NCI-H226 (cell line): ENCODE results near the gene SAT2.
"Not testable (repeated sequence)": the region's sequence is repeated elsewhere in the genome, so short reads cannot be mapped to it uniquely, and the experiment has no call there.

Experiments used
- DNase-seq: peaks from one replicate; pipeline ENCODE4 v3.0.0-alpha.2; 2015

SAT2 gene

DNA sequence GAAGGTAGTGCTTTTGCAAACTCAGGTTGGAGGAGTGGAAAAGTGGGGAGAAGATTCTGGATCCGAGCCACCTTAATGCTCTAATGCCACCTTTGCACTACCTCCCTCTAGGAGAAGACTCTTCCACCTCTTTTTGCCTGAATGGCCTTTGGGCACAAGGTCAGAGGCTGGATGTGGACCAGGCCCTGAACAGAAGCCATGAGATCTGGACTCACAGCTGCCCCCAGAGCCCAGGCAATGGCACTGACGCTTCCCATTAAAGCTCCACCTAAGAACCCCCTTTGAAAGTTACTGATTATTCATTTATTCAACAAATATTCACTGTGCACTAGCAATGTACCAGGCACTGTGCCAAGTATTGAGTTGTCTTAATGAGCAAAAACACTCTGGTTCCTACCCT lies 5.5 kb upstream of the SAT2 start:
- no peak for DNase-seq

DNA sequence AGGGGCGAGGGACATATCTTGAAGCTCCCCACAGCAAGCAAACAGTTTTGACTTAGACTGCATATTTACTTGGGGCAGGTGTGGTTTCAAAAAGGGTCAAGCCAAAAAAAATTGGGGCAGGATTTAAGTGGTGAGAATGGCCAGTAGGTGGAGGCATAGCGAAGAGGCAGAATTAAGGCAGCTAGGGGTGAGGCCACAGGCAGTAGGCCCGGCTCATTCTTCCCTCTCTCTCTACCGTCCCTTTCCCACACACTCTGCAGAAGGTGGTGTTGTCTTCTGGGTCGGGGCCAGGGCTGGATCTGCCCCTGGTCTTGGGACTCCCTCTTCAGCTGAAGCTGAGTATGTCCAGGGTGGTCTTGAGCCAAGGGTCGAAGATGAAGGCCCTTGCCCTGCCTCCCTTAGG lies 4.9 kb upstream of the SAT2 start:
- DNase-seq: peak; percentile 38

DNA sequence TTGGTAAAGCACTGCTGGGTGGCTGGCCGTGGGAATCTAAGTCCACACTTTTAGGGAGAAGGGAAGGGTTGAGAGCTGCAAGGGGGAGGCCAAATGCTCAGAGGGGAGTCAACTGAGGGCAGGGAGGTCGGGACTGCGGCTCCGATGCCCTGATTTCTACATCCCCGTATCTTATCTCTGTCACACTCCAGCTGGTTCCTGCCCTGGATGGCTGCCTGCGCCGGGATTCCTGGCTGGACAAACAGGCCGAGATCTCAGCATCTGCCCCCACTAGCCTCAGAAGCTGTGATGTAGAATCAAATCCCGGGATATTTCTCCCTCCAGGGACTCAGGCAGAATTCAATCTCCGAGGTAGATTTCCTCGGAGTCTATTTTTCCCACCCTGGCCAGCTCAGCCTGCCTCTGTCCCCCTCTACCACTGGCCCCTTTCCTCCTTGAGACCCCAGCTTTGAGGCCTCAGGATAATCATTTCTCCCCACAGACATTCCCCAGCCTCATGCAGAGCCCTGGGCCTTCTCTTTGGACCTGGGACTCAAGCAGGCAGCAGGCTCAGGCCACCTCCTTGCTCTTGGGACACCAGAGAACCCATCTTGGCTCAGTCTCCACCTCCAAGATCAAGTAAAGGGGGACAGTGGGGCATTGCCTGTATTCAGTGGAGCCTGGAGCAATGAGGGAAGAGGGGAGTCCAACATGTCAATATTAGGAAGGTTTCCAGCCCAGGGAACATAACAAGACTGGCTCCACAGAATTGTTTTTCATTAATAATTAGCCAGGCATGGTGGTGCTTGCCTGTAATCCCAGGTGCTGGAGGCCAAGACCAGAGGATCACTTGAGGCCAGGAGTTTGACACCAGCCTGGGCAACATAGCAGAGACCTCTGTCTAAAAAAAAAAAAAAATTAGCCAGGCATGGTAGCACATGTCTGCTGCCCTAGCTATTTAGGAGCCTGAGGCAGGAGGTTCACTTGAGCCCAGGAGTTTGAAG lies 4.1 kb upstream of the SAT2 start:
- DNase-seq: no peak

DNA sequence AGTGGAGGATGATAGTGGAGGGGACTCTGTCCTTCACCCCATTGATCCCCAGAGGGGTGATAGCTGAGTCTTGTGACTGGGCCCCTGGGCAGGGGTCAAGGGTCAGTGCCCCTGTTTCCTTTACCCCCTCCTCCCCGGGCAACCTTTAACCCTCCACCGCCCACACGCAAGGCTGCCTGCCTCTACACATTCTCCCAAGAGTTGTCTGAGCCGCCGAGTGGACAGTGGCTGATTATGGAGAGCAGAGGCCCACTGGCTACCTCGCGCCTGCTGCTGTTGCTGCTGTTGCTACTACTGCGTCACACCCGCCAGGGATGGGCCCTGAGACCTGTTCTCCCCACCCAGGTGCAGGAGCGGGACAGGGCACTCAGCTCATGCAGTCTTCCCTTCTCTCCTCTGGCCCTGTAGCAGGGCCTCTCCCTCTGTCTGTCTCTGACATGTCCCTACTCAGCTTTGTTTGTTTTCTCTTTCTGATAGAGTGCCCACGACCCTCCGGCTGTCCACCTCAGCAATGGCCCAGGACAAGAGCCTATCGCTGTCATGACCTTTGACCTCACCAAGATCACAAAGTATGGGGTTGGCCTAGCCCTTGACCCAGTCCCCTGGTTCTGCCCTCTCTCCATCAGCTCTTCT lies 2.4 kb upstream of the SAT2 start, which contains the start of gene SHBG:
TSS of gene SHBG (plus strand) at position 197 of the 633 bp plus-strand sequence. CDS start at position 235, 38 bp downstream.
- no peak for DNase-seq

DNA sequence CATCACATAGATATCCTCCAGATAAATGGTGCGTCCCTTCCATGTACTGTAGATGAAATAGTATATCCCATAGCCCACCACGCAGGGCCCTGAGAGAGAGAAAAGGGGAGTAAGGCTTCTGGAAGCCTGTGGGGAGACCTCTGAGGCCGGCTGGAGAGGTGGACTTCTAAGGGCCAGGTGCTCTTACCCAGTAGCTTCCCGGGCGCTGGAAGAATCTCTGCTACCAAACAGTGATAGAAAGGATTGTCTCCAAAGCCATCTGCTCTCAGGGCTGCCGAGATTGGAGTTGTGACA lies 718 bp downstream of the SAT2 start:
- DNase-seq: no peak

DNA sequence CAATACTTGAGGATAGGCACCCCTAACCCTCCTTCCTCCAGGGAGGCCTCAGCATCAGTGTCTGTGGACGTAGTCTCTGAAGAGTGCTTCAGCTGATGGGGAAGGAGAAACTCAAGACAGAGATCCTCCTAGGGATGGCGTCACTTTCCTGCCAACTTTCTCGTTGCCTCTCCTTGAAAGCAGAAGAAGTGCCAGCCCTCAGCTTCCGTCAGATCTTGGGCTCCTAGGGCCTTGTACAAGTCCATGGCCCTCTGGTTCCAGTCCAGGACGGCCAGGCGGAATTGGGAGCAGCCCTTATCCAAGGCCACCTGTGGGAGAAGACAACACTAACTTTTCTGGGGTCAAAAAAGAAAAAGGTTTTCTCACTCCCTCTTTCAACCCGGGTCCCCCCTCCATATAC lies 1.3 kb downstream of the SAT2 start:
- no peak for DNase-seq

DNA sequence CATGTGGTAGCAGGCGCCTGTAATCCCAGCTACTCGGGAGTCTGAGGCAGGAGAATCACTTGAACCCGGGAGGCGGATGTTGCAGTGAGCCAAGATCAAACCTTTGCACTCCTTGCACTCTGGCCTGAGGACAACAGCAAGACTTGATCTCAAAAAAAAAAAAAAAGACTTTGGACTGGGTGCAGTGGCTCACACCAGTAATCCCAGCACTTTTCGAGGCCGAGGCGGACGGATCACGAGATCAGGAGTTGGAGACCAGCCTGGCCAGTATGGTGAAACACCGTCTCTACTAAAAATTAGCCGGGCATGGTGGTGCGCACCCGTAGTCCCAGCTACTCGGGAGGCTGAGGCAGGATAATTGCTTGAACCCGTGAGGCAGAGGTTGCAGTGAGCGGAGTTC lies 1.9 kb downstream of the SAT2 start:
- DNase-seq: not testable (repeated sequence)

DNA sequence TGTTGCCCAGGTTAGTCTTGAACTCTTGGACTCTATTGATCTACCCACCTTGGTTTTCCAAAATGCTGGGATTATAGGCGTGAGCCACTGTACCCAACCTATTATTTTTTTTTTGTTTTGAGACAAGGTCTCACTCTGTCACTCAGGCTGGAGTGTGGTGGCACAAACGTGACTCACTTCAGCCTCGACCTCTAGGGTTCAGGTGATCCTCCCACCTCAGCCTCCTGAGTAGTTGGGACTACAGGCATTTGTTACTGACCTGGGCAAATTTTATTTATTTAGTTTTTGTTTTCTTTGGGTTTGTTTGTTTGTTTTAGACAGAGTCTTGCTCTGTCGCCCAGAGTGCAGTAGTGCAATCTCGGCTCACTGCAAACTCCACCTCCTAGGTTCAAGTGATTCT lies 4.0 kb downstream of the SAT2 start:
- DNase-seq: no peak

DNA sequence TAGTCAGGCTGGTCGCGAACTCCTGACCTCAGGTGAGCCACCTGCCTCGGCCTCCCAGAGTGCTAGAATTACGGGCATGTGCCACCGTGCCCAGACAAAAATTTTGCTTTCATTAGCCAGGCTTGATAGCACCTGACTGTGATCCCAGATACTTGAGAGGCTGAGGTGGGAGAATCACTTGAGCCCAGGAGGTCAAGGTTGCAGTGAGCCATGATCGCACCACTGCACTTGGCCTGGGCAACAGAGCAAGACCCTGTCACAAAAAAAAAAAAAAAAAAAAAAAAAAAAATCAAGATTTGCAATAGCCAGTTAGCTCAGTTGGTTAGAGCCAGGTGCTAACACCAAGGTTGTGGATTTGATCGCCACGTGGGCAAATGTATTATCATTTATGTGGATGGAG lies 6.8 kb downstream of the SAT2 start:
- DNase-seq: no peak

DNA sequence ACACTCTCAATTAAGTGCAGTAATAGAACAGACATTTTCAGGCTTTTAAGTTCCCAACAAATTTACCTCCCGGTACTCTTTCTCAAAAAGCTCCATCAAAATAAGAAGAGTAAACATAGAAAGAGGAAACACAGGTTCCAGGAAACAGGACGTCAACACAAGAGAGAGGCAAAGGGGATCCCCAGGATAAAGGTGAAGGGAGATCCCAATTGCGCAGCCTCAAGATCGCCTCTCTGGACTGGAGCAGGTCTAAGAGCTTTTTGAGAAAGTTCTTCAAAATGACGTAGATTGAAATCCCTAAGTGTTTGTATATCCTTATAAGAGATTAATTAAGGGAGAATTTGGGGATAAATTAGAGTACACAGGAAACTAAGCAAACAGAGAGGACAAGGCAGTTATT lies 9.0 kb downstream of the SAT2 start:
- no peak for DNase-seq

DNA sequence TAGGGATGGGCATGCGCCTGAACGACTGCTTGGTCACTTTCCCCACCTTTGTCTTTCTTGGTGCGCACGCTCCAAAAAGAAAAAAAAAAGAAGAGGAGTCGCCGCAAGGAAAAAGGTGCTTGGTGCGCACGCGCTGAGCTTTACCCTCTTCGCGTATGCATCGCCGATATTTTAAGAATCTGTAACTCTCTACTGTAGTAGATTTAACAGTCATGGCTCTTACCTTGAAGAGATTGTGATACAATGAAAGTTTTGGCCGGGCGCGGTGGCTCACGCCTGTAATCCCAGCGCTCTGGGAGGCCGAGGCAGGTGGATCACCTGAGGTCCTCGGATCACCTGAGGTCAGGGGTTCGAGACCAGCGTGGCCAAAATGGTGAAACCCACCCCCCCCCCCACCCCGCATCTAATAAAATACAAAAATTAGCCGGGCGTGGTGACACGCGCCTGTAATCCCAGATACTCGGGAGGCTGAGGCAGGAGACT lies 12.3 kb downstream of the SAT2 start:
- no peak for DNase-seq

DNA sequence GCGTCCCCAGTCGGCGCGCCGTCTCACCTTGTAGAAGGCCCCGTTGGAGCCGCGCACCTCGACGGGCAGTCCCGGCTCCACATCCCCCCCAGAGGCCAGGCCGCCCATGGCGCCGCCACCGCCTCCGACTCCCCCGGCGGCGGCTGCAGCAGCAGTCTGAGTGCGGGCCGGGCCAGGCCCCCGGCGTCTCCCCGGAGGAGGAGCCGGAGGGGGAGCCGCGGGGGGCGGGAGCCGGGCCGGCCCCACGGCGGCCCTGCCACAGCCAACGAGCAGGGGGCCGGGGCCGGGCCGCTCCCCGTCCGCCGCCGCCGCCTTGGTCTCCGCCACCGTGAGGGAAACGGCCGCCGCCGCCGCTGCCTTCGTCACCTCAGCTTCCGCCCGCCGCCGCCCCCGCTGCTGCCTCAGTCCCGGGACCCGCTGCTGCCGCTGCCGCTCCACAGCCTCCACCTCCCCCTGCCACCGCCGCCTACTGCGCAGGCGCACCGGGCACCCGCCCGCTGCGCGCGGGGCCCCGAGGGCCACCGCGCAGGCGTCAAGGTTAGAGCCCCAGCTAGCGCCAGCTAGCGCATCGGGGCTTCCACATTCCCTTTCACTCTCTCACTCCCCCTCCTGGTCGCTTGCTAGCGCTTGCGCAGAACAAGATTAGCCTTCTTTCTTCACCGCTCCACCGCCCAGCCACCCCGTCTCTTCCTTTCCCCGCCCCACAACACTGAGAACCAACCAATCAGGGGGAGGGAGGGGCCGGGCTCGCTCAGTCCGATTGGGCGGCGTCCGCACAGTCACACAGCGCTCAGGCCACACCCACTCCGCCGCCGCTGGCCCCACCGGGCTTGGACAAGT lies 13.0 kb downstream of the SAT2 start, which contains the start of gene FXR2:
TSS of gene FXR2 (minus strand) at position 473 of the 840 bp plus-strand sequence. CDS start at position 108, 365 bp downstream.
- DNase-seq: peak; percentile 97

DNA sequence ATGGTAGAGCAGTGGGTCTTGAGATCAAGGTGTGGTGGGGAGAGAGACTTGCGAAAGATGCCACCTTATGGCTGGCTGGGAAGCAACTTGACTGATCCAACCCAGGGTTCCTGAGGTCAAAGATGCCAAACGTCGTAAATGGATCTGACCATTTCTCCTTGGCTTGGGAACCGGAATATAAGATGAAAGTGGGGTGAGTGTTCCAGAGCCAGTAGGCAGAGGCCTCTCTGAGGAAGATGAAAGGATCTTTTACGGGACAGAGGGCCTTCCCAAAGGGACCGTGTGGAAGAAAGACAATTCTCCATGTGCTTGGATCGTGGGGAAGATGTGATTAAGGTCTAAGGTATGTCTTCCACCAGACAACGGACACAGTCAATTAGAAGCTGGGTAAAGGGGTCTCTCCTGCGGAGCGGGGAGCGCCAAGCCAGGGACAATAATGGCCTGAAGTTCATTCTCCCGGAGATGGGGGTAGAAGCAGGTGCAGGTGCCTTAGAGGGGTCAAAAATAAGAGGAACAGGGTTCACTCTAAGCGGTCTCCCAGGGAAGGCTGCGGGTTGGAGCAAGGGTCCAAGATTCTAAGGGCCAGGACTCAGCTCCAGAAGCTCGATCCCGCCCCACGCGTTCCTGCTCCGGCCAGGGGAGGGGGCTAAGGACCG lies 13.7 kb downstream of the SAT2 start:
- DNase-seq: no peak

DNA sequence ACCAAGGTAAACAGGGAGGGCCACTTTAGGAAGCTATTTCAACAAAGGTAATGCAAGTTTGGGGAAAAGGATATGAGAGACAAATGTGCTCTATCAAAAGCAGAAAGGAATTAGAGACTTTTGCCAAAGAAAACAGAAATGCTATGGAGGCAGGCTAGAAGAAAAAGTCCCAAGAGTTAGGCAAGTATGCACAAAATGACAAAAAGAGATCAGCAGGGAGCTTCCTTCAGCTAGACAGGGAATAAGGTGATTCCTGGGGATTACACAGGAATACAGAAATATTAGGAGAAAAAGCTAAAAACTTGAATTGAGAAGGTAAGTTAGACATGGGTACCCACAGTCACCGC lies 15.4 kb downstream of the SAT2 start:
- DNase-seq: no peak

DNA sequence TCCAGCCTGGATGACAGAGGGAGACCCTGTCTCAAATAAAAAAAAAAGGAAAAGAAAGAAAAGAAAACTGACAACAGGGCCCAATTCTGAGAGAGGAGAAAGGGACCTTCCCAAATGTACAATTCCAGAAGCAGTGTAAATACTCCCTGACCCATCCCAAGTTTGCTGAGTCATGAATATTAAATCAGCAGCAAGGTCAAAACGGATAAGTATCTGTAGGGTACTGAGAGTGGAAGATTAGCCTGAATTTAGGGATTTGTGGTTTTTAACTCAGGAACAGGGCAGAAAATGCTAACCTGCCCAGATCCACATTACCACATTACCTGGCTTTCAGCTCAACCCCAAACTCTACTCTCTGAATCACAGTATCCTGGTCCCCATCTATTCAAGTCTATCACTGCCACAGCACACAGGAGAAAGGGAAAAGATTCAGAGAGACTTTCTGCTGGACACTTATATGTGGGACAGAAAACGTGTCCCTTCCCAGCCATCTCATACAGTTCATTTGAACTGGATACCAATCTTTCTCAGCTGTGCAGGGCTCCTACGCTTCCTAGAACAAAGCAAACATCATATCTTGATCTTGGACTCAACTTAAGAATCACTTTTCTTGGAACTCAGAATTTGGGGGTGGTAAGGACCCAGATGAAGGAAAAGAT lies 15.9 kb downstream of the SAT2 start:
- no peak for DNase-seq

DNA sequence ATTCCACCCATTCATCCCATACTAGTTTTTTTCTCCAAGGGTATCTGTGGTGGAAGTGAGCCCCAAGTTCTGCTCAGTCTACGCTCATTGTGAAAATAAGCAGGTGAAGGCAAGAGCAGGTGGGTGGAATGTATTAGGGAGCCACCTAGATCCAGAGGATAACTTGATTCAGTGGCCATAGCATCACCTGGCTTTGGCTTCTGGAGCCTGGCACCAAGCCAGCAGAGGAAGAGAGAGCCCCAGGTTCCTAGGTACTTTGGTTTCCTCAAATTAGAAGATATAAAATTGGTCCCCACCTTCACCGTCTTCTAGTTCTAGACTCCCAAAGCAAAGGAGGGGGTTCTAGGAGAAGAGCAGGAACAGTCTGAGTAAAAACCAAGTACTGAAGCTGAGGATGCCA lies 17.0 kb downstream of the SAT2 start:
- DNase-seq: no peak

DNA sequence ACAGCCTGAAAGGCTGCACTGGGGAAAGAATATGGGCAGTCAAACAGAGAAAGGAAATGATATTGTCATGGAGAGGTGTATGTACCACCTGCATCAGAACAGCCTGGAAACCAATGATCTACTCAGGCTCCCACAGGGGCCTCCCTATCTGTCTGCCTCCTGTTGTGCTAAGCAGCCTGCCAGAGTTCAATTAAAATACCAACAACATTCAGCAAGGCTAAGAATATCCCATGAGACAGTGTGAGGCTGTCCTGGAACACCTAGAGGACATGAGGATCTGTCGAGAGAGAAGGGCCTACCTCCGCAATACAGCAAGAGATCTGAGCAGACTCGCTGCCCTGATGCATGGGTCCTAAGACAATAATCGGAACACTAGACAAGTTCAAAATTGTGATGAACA lies 21.3 kb downstream of the SAT2 start:
- DNase-seq: no peak

DNA sequence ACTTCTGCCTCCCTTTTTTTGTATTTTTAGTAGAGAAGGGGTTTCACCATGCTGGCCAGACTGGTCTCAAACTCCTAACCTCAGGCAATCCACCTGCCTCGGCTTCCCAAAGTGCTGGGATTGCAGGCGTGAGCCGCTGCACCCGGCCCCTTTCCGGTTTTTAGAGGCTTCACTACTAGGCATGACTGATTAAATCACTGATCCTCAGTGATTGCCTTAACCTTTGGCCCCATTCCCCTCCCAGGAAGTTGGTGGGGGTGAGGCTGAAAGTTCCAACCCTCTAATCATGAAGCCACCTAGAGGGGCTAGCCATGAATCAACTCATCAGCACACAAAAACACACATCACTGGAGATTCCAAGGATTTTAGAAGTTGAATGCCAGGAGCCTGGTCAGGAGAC lies 30.1 kb downstream of the SAT2 start:
- DNase-seq: not testable (repeated sequence)

DNA sequence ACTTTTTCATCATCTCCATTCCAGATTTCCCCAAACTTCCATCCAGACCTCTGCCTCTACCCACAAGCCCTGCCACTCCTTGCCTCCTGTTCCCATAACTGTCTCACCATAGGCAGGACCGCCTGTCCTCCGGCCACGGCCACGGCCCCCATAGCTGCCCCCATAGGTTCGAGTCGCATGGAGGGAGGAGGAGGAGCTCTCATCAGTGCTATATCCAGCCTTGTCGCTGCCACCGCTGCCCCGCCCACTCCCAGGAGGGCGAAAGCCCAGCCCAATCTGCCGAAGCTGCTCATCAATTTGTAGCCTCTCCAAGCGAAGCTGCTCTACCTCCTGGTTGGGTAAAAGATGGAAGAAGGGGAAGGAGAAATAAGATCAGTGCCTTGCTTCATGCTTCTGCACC lies 34.3 kb downstream of the SAT2 start:
- DNase-seq: no peak

DNA sequence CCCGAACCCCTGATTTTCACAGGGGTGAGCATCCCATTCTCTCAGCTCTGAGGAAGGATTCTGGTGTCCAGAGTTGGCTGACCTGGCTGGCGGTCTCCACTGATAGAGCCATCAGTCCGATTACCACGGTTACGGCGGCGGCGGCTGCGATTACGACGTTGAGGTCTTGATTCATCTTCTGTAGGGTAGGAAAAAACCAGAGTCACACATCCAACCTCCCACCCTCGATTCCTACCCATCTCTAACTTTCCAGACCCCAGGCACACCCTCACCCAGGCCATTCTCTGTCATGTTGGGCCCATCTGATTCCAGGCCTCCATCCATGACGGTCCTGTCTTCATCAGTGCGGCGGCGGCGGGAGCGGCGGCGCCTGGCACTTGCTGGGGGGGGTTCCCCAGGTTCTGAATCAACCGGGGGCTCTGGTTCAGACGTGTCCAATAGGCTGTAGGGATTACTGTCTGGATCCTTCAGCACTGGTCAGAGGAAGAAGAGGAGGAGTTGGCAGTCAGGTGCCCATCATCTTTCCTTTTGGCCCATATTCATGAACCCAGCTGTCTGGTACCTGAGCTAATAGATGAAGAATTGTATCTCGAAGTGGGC lies 35.1 kb downstream of the SAT2 start:
- no peak for DNase-seq

DNA sequence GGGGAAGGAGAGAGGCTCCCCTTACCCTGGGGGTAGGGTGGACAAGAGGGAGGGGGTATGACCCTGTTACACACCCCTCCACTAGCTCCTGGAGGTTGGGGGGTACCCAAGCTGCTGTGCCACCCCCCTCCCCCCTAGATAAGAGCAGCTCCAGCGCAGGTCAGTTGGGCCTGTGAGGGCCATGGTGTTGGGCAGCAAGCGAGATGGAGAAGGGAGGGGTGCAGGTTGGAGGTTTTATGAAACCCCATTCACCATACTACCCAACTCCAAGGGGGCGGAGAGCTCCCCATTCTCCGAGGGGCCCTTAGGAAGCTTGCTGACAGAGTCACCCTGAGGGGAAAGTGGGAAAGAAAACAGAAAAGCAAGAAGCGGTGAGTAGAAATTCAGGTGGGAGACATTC lies 36.0 kb downstream of the SAT2 start:
- no peak for DNase-seq

DNA sequence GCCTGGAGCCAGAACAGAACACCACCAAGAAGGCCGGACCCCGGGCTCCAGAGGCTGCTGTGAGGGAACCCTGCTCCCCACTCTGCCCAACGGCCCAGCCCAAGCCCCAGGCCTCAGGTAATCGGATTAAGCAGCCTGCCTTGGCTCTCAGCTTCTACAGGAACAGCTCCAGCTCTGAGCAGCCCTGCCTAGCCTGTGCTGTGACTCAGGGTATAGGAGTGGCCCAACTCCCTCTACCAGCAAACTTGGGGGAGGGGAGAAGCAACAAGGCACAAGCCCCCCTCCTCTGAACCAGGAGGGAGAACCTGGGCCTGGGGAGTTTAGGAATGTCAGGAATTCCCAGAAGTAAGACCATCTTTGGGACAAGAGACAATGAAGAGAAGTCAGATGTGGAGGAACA lies 36.9 kb downstream of the SAT2 start:
- DNase-seq: peak; percentile 70
